ENCODE data around the gene SPR.
A peak's percentile ranks its signal among the peaks of the same experiment; 100 is the strongest.

Gene SPR

DNA sequence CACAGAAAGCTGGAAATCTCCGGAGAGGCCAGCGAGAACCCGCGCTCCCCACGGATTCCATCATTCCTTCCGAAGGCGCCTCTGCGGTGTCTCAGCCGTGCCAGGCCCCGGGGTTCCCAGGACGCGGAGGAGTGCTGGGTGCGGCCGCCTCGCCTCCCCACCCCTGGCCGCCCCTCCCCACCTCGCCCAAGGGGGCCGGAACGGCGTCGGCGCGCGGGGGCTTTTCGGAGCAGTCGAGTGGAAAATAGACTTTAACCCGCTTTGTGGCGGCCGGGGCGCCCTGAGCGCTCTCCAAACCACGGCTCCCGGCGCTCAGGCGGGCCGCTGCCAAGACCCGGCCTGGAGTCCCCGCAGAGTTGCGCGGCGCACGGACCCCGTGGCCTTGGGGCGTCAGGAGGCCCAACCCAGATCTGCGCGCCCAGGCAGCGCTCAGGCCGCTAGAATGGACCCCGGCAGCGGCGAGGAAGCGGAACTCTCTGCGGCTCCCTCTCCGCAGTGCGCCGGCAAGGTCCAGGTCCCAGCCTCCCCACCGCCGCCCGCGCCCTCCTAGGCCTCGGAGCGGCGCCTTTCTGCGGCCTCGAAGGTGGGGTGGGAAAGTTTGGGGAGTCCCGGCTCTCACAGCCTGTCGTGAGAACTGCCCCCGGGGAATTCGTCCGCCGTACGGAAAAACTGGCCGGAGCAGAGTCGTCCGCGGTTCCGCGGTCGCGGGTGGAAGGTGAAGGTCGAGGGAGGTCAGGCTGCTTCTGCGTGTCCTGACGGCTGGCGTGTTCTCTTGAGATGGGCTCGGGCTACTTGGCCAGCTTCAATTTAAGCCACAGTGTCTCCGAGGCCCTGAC, 28.9 kb downstream of the SPR start:
- no peaks in the 10 kb centered on the region for H3K9me3 ChIP-seq (ENCODE audit: insufficient read depth, low read length)
- H3K27me3 ChIP-seq (ENCODE audit: insufficient read depth, insufficient read length): peaks cover 96% of the 10 kb centered on the region
- peak overlapping the region; percentile 46 for H3K4me3 ChIP-seq (ENCODE audit: insufficient read length, low read depth)
- H3K9ac ChIP-seq (ENCODE audit: insufficient read length, low read depth): peak overlapping the region; percentile 50
- no peak for TF ChIP-seq ZNF274 (IDR thresholded peaks at IDR 0.05; ENCODE audit: low read depth, low read length)
- no peak for TF ChIP-seq SUZ12 (IDR thresholded peaks at IDR 0.05; ENCODE audit: extremely low read depth, insufficient read depth, insufficient read length)
- TF ChIP-seq YY1 (IDR thresholded peaks at IDR 0.05; ENCODE audit: insufficient read depth, insufficient read length): no peak
- peaks cover 4% of the 10 kb centered on the region for H3K4me1 ChIP-seq (ENCODE audit: insufficient read depth, insufficient read length)
- no peaks in the 10 kb centered on the region for H3K36me3 ChIP-seq (ENCODE audit: insufficient read depth, insufficient read length, low read length)
- no peak for DNase-seq (ENCODE audit: low read depth, low spot score)

DNA sequence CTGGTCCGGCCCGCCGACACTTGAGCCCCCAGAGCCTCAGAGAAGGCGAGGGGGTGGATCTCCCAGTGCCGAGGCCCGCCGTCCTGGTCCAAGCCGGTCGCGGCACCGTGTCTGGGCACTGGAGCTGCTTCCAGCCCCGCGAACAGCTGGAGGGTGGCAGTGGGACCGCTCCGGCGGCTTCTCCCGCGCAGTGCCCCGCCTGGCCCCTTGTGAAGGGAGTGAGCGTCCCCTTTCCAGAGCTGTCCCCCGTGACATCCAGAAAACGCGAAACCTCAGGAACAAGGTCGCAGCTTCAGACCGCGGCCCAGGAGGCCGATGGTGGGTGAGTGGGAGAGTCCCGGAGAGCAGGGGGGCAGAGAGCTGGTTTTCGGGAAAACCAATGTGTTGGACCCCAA, 29.5 kb downstream of the SPR start:
- H3K4me3 ChIP-seq (ENCODE audit: insufficient read length, low read depth): peak overlapping the region; percentile 46
- H3K4me1 ChIP-seq (ENCODE audit: insufficient read depth, insufficient read length): peaks cover 4% of the 10 kb centered on the region
- no peaks in the 10 kb centered on the region for H3K9me3 ChIP-seq (ENCODE audit: insufficient read depth, low read length)
- H3K27me3 ChIP-seq (ENCODE audit: insufficient read depth, insufficient read length): peaks cover 96% of the 10 kb centered on the region
- TF ChIP-seq YY1 (IDR thresholded peaks at IDR 0.05; ENCODE audit: insufficient read depth, insufficient read length): no peak
- TF ChIP-seq SUZ12 (IDR thresholded peaks at IDR 0.05; ENCODE audit: extremely low read depth, insufficient read depth, insufficient read length): no peak
- TF ChIP-seq ZNF274 (IDR thresholded peaks at IDR 0.05; ENCODE audit: low read depth, low read length): no peak
- no peaks in the 10 kb centered on the region for H3K36me3 ChIP-seq (ENCODE audit: insufficient read depth, insufficient read length, low read length)
- H3K9ac ChIP-seq (ENCODE audit: insufficient read length, low read depth): peak overlapping the region; percentile 50
- DNase-seq (ENCODE audit: low read depth, low spot score): no peak

DNA sequence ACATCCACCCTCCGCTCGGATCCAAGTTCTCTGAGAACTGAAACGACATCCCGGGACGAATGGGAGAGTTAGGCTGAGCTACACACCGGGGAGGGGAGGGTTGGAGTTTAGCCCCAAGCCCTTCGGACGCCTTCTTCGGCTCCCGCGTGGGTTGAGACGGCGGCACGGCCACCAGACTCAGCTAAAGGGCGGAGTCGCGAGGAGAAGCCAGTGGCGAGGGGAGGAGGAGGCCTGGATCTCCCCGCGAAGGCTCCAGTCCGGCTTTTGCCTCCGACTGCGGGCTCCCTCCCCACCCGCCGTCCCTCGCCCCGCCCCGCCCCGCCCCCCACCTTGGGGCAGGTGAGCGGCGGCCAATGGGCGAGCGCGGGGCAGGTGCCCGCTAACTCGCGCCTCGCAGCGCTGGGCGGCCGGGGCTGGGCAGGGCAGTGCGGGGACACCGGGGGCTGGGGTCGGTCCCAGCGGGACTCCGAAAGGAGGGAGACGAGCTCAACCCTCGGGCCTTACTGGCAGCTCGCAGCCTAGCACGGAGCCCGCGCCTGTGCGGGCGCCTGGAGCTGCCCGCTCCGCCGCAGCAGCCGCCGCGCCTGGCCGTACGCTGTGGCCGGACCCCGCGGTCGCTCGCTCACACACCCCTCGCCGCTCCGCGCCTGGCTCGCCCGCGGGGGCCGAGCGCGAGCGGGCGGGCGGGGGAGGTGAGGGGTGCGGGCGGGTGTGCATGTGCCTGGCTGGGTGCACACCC, 30.1 kb downstream of the SPR start, which contains the start of gene EMX1:
Gene EMX1, plus strand, starts transcription at position 382 of the 739 bp plus-strand sequence. Its CDS starts 334 bp downstream, at position 716.
- Histone ChIP-seq H3K27me3 (ENCODE audit: insufficient read depth, insufficient read length) (peaks cover 96% of the 10 kb centered on the region), H3K9me3 (ENCODE audit: insufficient read depth, low read length) (no peaks in the 10 kb centered on the region), H3K4me1 (ENCODE audit: insufficient read depth, insufficient read length) (peaks cover 4% of the 10 kb centered on the region), H3K36me3 (ENCODE audit: insufficient read depth, insufficient read length, low read length) (no peaks in the 10 kb centered on the region), H3K9ac (ENCODE audit: insufficient read length, low read depth) (peak within 1 kb of the TSS; percentile 50), H3K4me3 (ENCODE audit: insufficient read length, low read depth) (peak within 1 kb of the TSS; percentile 46)
- TF ChIP-seq YY1 (IDR thresholded peaks at IDR 0.05; ENCODE audit: insufficient read depth, insufficient read length): no peak
- peak; percentile 46 for TF ChIP-seq SUZ12 (IDR thresholded peaks at IDR 0.05; ENCODE audit: extremely low read depth, insufficient read depth, insufficient read length)
- no peak for DNase-seq (ENCODE audit: low read depth, low spot score)

DNA sequence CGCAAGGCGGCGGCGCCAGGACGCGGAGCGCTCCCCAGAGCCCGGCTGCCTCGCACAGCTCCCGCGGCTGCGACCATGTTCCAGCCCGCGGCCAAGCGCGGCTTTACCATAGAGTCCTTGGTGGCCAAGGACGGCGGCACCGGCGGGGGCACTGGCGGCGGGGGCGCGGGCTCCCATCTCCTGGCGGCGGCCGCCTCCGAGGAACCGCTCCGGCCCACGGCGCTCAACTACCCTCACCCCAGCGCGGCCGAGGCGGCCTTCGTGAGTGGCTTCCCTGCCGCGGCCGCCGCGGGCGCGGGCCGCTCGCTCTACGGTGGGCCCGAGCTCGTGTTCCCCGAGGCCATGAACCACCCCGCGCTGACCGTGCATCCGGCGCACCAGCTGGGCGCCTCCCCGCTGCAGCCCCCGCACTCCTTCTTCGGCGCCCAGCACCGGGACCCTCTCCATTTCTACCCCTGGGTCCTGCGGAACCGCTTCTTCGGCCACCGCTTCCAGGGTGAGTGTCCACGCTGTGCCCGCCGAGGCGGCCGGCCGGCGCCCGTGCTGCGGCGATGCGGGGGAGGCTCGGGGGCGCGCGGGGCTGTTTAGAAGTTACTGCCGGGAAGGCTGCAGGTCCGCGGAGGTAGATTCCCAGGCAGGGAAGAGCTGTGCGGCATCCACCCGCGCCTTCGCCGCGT, 30.8 kb downstream of the SPR start:
- DNase-seq (ENCODE audit: low read depth, low spot score): no peak
- no peaks in the 10 kb centered on the region for H3K36me3 ChIP-seq (ENCODE audit: insufficient read depth, insufficient read length, low read length)
- H3K9ac ChIP-seq (ENCODE audit: insufficient read length, low read depth): no peak overlapping the region
- H3K4me3 ChIP-seq (ENCODE audit: insufficient read length, low read depth): peak overlapping the region; percentile 18
- peaks cover 96% of the 10 kb centered on the region for H3K27me3 ChIP-seq (ENCODE audit: insufficient read depth, insufficient read length)
- no peak for TF ChIP-seq YY1 (IDR thresholded peaks at IDR 0.05; ENCODE audit: insufficient read depth, insufficient read length)
- TF ChIP-seq SUZ12 (IDR thresholded peaks at IDR 0.05; ENCODE audit: extremely low read depth, insufficient read depth, insufficient read length): peak; percentile 55
- H3K9me3 ChIP-seq (ENCODE audit: insufficient read depth, low read length): no peaks in the 10 kb centered on the region
- H3K4me1 ChIP-seq (ENCODE audit: insufficient read depth, insufficient read length): peaks cover 4% of the 10 kb centered on the region

DNA sequence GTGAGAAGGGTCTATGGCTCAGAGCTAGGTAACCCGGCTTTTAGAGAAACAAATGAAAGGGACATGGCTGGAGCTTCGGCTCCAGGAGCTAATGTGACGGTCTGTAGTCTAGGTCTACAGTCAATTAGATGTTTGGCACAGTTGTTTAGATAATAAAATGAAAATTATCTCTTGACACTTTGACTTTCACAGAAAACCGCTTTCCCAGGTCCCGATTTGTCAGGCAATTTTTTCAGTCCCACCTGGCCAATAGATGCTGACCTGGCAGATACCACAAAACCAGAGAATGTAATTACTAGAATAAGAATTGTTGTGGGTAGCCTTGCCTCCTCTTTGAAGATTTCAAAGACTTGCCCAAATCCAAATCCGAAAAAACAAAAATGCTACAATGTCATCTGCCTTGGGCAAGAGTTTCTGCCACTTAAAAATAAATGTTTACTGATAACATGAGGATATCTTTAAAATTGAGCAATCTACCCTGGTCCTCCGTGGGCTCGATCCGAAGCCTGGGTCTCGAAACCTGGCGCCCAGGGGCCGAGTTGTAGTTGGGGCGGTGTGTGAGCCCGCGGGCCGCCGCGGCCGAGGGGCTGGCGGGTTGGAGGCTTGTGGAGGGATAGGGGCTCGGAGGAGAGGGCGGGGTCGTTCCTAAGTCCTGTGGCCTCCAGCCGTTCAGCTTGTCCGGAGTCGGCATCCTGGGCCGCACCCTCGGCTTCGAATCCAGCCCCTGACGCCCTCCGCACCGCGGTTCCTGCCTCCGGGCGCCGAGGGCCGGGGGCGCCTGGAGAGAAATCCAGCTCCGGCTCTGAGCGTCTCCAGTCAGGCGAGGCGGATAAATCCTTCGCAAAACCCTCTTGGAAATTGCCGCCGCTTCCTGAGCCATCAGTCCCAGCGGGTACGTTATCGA, 32.5 kb downstream of the SPR start:
- Histone ChIP-seq H3K4me3 (ENCODE audit: insufficient read length, low read depth) (peak overlapping the region; percentile 15), H3K36me3 (ENCODE audit: insufficient read depth, insufficient read length, low read length) (no peaks in the 10 kb centered on the region), H3K27me3 (ENCODE audit: insufficient read depth, insufficient read length) (peaks cover 96% of the 10 kb centered on the region), H3K9ac (ENCODE audit: insufficient read length, low read depth) (peak overlapping the region; percentile 21), H3K9me3 (ENCODE audit: insufficient read depth, low read length) (no peaks in the 10 kb centered on the region), H3K4me1 (ENCODE audit: insufficient read depth, insufficient read length) (peaks cover 5% of the 10 kb centered on the region)
- DNase-seq (ENCODE audit: low read depth, low spot score): no peak
- TF ChIP-seq ZNF274 (IDR thresholded peaks at IDR 0.05; ENCODE audit: low read depth, low read length): no peak
- TF ChIP-seq YY1 (IDR thresholded peaks at IDR 0.05; ENCODE audit: insufficient read depth, insufficient read length): no peak

DNA sequence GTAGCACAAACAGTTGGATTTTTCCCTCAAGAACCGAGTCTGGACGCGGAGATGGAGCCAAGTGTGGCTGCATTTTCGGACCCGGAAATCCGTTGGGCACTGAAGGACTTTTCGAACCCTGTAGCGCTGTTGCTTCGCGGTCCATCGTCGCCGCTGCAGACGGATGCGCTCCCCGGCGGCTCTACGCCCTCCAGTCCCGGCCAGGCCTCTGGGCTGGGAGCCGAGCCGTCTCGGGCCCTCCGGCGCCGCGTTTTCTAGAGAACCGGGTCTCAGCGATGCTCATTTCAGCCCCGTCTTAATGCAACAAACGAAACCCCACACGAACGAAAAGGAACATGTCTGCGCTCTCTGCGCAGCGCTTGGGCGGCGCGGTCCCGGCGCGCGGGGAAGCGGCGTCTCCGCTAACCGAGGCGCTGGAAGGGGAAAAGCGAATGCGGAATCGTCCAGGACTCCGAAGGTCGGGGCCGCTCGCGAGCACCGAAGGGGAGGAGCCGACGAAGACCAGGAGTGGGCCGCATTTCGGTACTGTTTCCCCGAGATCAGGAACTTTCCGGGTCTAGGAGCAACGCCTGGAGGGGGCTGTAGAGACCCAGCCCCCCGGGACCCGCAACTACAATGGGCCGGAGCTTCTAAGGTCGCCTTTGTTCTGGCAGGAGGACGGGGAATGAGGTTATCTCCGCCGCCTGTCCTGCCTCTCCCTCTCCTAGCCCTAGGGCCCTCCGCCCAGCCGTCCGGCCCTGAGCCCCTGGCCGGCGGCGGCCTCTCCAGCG, 33.3 kb downstream of the SPR start:
- H3K4me1 ChIP-seq (ENCODE audit: insufficient read depth, insufficient read length): peaks cover 8% of the 10 kb centered on the region
- H3K9me3 ChIP-seq (ENCODE audit: insufficient read depth, low read length): no peaks in the 10 kb centered on the region
- peak overlapping the region; percentile 50 for H3K9ac ChIP-seq (ENCODE audit: insufficient read length, low read depth)
- no peak for DNase-seq (ENCODE audit: low read depth, low spot score)
- H3K4me3 ChIP-seq (ENCODE audit: insufficient read length, low read depth): peak overlapping the region; percentile 24
- peaks cover 96% of the 10 kb centered on the region for H3K27me3 ChIP-seq (ENCODE audit: insufficient read depth, insufficient read length)
- no peaks in the 10 kb centered on the region for H3K36me3 ChIP-seq (ENCODE audit: insufficient read depth, insufficient read length, low read length)
- TF ChIP-seq ZNF274 (IDR thresholded peaks at IDR 0.05; ENCODE audit: low read depth, low read length) (no peak), SUZ12 (IDR thresholded peaks at IDR 0.05; ENCODE audit: extremely low read depth, insufficient read depth, insufficient read length) (peak; percentile 95)

Measured in NT2/D1 (cell line).